K562 (cell line): Measurements from ENCODE around the gene C6orf89. TPM values are rescaled to one million over a fixed set of nuclear protein-coding genes. Genes with fewer than 3 reads are reported as not detected.

Experiments used
- CBX1 ChIP-seq: sonication (generic); IDR thresholded peaks from 2 replicates; pipeline ENCODE4 v1.6.1; 2016; ENCODE audit warnings: antibody characterized with exemption, low read depth, mild to moderate bottlenecking
- CBX2 ChIP-seq: fragments of 200-600 bp; sonication (generic); IDR thresholded peaks from one replicate; pipeline ENCODE4 v1.6.1; 2012; ENCODE audit warnings: mild to moderate bottlenecking, low read length, inconsistent platforms; ENCODE audit not compliant: insufficient read depth, poor library complexity, severe bottlenecking
- CC2D1A ChIP-seq: fragments of 450-650 bp; IDR thresholded peaks from 2 replicates; pipeline ENCODE4 v1.6.1; 2017; ENCODE audit warnings: mild to moderate bottlenecking
- CEBPB ChIP-seq: fragments of 450-650 bp; IDR thresholded peaks from 2 replicates; pipeline ENCODE4 v1.6.1; 2016; ENCODE audit warnings: missing genetic modification characterization, missing compliant biosample characterization
- CREBBP ChIP-seq: IDR thresholded peaks from one replicate; pipeline ENCODE4 v1.6.1; 2012; ENCODE audit warnings: low read depth, mild to moderate bottlenecking, control low read depth, inconsistent platforms, low read length
- KDM2B ChIP-seq: fragments of 250-450 bp; sonication (Bioruptor Pico); IDR thresholded peaks from 2 replicates; pipeline ENCODE4 v1.8.0; 2021; ENCODE audit warnings: mild to moderate bottlenecking, moderate library complexity
- MCM5 ChIP-seq: fragments of 450-650 bp; IDR thresholded peaks from 2 replicates; pipeline ENCODE4 v1.6.1; 2016; ENCODE audit warnings: low read depth
- PRMT5 ChIP-seq: sonication (generic); formaldehyde crosslinking; IDR thresholded peaks from 2 replicates; pipeline ENCODE4 v1.5.0; 2020; ENCODE audit warnings: missing genetic modification reagents
- RBFOX2 ChIP-seq: fragments of 200-400 bp; formaldehyde crosslinking; IDR thresholded peaks from 2 replicates; pipeline ENCODE4 v1.6.1; 2017; ENCODE audit warnings: low read depth, mild to moderate bottlenecking, low read length, moderate library complexity
- RFX1 ChIP-seq: fragments of 450-650 bp; IDR thresholded peaks from 2 replicates; pipeline ENCODE4 v1.6.1; 2016; ENCODE audit warnings: mild to moderate bottlenecking, moderate library complexity
- SAFB ChIP-seq: fragments of 200-400 bp; formaldehyde crosslinking; IDR thresholded peaks from 2 replicates; pipeline ENCODE4 v1.6.1; 2017; ENCODE audit warnings: low read depth, low read length, borderline replicate concordance
- SMAD3 ChIP-seq: fragments of 450-650 bp; formaldehyde crosslinking; conservative IDR thresholded peaks from 2 replicates; pipeline ENCODE4 v1.4.0; 2020; ENCODE audit warnings: mild to moderate bottlenecking
- SMARCA5 ChIP-seq: fragments of 450-650 bp; IDR thresholded peaks from 2 replicates; pipeline ENCODE4 v1.6.1; 2016
- SP2 ChIP-seq: IDR thresholded peaks from 2 replicates; pipeline ENCODE4 v1.6.1; 2011; ENCODE audit warnings: mild to moderate bottlenecking, low read depth, low read length, moderate library complexity; ENCODE audit not compliant: poor library complexity, severe bottlenecking; ENCODE audit errors: extremely low read depth
- YBX1 ChIP-seq: fragments of 450-650 bp; IDR thresholded peaks from 2 replicates; pipeline ENCODE4 v1.7.1; 2016; ENCODE audit warnings: mild to moderate bottlenecking
- ZFP36 ChIP-seq: fragments of 150-350 bp; IDR thresholded peaks from 2 replicates; pipeline ENCODE4 v1.6.1; 2018; ENCODE audit warnings: low read length, low read depth; ENCODE audit not compliant: partially characterized antibody
- polyA plus RNA-seq, 8 experiments: library from polyadenylated mRNA; depleted of rRNA in 4 of 8; stranded (reverse) in 5 of 8; unstranded in 3 of 8; fragments of >200 nt; fragmentation: Nextera tagmentation in 2 of 8; fragmentation: Illumina TruSeq in 1 of 8; extraction: Ambion mirVana in 2 of 8; extraction: Trizol in 1 of 8; gene quantifications; 2 replicates each; pipeline versions ENCODE4 v1.2.1 to v1.2.3, GENCODE V29; 2011 to 2014; ENCODE audit warnings: inconsistent platforms in 1 of 8, missing spikeins in 1 of 8
- total RNA-seq, 7 experiments: library from RNA; depleted of rRNA in 6 of 7; stranded (reverse); fragments of >200 nt in 6 of 7; fragmentation: Illumina TruSeq in 2 of 7; extraction: Trizol in 2 of 7; gene quantifications; 2 replicates each; pipeline versions ENCODE4 v1.2.1 to v1.2.3, GENCODE V29; 2011 to 2021; ENCODE audit warnings: low replicate concordance in 1 of 7
- TF ChIP-seq, protein P1 (sequence below): fragments of 450-650 bp; IDR thresholded peaks from 2 replicates; pipeline ENCODE4 v1.6.1; 2018; ENCODE audit warnings: mild to moderate bottlenecking, low read depth; ENCODE audit not compliant: partially characterized antibody
- TF ChIP-seq, protein P2 (sequence below): fragments of 450-650 bp; IDR thresholded peaks from 2 replicates; pipeline ENCODE4 v1.6.1; 2016; ENCODE audit warnings: antibody characterized with exemption
- TF ChIP-seq, protein P3 (sequence below): sonication (generic); formaldehyde crosslinking; IDR thresholded peaks from 2 replicates; pipeline ENCODE4 v1.8.1; 2023; ENCODE audit warnings: mild to moderate bottlenecking, missing genetic modification reagents
- TF ChIP-seq, protein P4 (sequence below), 2 experiments: fragments of 450-650 bp; conservative IDR thresholded peaks; 2 replicates each; pipeline ENCODE4 v1.6.1; 2017; ENCODE audit warnings: mild to moderate bottlenecking in 2 of 2, moderate library complexity in 2 of 2
- TF ChIP-seq, protein P5 (sequence below): sonication (generic); IDR thresholded peaks from 2 replicates; pipeline ENCODE4 v1.6.1; 2016

Gene C6orf89
- total and polyA plus RNA-seq, 9 of the 15 experiments (the other 6 are each of a cell fraction or from before 2014, with no cell fraction given) = 35.2 to 111 (median 58.5) TPM

DNA sequence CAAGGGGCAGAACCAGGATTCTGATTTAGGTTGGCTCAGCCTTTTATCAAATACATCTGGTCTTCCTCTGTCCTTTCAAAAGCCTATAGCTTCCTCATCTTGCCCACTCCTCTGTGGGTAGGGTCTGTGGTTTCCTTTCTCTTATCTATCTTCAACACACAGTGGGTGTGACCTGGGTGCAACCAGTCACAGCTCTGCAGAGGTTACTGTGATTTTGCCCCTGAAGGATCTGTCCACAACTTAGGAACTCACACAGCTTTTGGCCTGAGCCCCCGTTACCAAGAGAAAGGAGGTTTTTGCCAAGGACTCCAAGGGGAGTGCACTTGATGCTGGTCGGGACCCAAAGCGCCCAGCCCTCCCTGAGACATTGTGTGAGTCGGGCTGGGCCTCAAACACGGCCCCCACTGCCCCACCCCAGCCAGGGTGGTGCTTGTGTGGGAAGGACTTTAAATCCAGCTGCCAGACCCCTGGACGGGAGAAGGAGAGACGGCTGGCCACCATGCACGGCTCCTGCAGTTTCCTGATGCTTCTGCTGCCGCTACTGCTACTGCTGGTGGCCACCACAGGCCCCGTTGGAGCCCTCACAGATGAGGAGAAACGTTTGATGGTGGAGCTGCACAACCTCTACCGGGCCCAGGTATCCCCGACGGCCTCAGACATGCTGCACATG, 68.6 kb downstream of the C6orf89 start, which contains the start of gene PI16 (continued):
- TF ChIP-seq, protein P1, sequence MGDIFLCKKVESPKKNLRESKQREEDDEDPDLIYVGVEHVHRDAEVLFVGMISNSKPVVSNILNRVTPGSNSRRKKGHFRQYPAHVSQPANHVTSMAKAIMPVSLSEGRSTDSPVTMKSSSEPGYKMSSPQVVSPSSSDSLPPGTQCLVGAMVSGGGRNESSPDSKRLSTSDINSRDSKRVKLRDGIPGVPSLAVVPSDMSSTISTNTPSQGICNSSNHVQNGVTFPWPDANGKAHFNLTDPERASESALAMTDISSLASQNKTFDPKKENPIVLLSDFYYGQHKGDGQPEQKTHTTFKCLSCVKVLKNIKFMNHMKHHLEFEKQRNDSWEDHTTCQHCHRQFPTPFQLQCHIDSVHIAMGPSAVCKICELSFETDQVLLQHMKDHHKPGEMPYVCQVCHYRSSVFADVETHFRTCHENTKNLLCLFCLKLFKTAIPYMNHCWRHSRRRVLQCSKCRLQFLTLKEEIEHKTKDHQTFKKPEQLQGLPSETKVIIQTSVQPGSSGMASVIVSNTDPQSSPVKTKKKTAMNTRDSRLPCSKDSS = no peak
- TF ChIP-seq MCM5 = no peak
- no peak for TF ChIP-seq KDM2B (CRISPR knock-in tag)
- TF ChIP-seq, protein P2, sequence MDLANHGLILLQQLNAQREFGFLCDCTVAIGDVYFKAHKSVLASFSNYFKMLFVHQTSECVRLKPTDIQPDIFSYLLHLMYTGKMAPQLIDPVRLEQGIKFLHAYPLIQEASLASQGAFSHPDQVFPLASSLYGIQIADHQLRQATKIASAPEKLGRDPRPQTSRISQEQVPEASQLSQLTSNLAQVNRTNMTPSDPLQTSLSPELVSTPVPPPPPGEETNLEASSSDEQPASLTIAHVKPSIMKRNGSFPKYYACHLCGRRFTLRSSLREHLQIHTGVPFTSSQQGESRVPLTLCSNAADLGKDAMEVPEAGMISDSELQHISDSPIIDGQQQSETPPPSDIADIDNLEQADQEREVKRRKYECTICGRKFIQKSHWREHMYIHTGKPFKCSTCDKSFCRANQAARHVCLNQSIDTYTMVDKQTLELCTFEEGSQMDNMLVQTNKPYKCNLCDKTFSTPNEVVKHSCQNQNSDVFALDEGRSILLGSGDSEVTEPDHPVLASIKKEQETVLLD = no peak
- TF ChIP-seq CC2D1A = peak; percentile 60; the same call in 1 of the 2 replicates
- peak; percentile 65 for TF ChIP-seq SMAD3
- TF ChIP-seq, protein P3, sequence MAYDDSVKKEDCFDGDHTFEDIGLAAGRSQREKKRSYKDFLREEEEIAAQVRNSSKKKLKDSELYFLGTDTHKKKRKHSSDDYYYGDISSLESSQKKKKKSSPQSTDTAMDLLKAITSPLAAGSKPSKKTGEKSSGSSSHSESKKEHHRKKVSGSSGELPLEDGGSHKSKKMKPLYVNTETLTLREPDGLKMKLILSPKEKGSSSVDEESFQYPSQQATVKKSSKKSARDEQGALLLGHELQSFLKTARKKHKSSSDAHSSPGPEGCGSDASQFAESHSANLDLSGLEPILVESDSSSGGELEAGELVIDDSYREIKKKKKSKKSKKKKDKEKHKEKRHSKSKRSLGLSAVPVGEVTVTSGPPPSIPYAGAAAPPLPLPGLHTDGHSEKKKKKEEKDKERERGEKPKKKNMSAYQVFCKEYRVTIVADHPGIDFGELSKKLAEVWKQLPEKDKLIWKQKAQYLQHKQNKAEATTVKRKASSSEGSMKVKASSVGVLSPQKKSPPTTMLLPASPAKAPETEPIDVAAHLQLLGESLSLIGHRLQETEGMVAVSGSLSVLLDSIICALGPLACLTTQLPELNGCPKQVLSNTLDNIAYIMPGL (CRISPR knock-in tag) = no peak
- TF ChIP-seq CBX1 = no peak
- no peak for TF ChIP-seq RBFOX2
- TF ChIP-seq, protein P4, sequence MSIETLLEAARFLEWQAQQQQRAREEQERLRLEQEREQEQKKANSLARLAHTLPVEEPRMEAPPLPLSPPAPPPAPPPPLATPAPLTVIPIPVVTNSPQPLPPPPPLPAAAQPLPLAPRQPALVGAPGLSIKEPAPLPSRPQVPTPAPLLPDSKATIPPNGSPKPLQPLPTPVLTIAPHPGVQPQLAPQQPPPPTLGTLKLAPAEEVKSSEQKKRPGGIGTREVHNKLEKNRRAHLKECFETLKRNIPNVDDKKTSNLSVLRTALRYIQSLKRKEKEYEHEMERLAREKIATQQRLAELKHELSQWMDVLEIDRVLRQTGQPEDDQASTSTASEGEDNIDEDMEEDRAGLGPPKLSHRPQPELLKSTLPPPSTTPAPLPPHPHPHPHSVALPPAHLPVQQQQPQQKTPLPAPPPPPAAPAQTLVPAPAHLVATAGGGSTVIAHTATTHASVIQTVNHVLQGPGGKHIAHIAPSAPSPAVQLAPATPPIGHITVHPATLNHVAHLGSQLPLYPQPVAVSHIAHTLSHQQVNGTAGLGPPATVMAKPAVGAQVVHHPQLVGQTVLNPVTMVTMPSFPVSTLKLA (conservative IDR thresholded peaks at IDR 0.05) = peak in 1 of 2 experiments; percentile 82; a peak in 2 of 4 replicates
- no peak for TF ChIP-seq CREBBP
- no peak for TF ChIP-seq SMARCA5
- TF ChIP-seq, protein P5, sequence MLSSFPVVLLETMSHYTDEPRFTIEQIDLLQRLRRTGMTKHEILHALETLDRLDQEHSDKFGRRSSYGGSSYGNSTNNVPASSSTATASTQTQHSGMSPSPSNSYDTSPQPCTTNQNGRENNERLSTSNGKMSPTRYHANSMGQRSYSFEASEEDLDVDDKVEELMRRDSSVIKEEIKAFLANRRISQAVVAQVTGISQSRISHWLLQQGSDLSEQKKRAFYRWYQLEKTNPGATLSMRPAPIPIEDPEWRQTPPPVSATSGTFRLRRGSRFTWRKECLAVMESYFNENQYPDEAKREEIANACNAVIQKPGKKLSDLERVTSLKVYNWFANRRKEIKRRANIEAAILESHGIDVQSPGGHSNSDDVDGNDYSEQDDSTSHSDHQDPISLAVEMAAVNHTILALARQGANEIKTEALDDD = 0 out of 2 replicates have a peak, but pooled peaks have one; percentile 21
- no peak for TF ChIP-seq CBX2
- TF ChIP-seq ZFP36 = peak; percentile 12
- TF ChIP-seq SAFB = no peak
- no peak for TF ChIP-seq PRMT5 (CRISPR knock-in tag)
- TF ChIP-seq SP2 = no peak
- TF ChIP-seq YBX1 = no peak
- TF ChIP-seq CEBPB = no peak
- TF ChIP-seq RFX1 = no peak
